Left hindlimb (tissue), 1 donor: Measurements from ENCODE around the gene CSNK1D.

Experiments
- DNase-seq: peaks from one replicate; pipeline ENCODE4 v3.0.0-alpha.2; 2018

CSNK1D gene

DNA sequence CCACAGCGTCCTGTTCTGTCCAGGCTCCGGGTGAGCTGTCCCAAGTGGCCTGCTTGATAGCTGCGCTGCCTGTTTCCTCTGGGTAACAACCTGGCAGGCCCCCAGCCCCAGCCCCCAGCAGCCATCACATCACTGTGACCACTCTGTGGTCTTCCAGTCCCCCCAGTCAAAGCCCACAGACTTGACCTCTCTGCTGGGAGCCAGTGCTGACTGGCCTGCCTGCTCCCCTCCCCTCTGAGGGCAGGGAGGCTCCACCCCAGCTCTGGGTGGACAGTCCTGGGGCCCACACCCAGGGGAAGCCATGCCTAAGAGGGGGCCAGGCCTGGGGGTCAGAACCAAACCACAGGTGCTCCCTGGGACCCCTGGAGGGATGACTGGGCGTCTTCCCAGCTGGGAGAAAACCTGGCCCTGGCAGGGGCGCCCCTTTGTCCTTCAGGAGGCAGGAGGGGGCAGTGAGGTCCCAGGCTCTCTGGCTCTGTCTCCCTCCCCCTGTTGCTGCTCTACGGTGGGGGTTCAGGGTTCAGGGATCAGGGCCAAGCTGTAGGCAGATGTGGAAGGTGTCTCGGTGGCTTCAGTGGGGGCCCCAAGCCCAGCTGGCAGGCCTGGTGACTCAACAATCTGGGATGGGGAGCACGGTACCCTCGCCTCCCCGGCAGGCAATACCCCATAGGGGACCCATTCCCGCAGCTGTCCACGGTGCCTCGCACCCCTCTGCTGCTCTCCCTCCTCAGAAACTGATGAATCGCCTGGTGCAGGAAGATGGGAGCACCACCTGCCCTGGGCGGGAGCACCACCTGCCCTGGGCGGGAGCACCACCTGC lies 46.5 kb downstream of the CSNK1D start:
- no peak for DNase-seq

DNA sequence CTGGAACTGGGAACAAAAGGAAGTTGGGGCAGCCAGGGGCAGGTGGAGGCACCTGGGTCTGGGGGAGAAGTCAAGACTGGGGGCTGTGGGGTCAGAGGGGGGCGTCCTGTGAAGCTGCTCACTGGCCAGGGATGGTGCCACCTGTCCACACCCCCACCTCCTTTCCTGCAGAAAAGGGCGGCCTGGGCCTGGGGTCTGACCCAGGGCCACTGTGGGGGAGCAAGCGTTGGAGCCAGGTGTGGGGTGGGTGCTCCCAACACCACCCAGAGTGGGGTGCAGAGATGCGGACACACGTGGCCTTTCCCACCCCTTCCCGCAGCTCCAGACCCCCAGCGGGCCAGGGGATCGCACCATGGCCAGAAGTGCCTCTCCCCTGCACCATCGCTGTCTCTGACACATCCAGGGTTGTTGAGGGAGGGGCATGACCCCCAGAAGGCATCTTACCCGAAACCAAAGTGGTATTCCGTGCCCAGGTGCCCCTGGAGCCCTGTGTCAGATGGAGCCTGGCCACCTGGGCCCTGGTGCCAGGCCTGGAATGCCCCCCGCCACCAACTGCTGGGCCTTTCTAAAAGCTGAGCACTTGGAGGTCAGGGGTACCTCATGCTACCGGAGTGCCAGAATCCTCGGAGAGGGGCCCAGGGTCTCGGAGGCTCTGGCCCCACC lies 47.2 kb downstream of the CSNK1D start:
- no peak for DNase-seq

DNA sequence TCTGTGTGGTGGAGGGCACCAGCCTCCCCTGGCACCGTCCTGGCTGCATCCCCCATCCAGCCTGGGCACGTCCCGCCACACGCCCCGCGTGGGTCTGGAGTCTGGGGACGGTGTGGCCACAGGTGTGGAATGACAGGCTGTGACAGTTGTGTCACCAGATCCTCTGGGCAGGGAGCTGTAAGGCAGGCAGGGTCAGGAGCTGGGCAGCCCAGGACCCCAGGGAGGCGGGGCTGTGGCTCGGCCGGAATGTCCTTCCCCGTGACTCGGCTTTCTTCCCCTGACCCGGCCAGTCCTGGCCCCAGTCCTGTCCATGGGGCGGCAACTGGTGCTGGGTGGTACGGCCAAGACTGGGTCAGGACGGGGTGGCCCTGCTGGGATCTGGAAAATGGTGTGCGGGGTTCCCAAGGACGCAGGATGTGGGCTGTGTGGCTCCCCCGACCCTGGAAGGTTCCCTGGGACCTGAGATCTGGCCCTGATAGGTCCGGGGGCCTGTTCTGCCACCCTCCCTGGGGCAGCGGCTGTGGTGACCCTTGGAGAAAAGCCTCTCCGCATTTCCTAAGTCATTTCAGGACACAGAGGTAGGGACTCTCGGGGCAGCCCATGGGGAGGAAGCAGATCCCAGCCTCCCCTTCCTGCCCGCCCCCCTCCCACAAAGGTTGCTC lies 48.0 kb downstream of the CSNK1D start:
- no peak for DNase-seq

DNA sequence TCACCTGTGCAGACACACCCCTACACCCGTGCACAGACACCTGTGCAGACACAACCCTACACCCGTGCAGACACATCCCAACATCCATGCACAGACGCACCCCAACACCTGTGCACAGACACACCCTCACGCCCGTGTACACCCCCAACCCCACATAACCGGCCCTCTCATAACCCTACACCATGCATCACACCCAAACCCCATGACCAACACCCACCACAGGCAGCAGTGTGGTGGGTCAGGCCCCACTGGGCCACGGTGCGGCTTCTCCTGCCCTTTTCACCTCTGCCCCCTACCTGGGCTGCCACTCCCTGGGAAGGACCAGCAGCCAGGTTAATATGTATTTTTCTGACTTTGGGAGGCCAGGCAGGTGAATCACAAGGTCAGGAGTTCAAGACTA lies 48.8 kb downstream of the CSNK1D start:
- DNase-seq: no peak

DNA sequence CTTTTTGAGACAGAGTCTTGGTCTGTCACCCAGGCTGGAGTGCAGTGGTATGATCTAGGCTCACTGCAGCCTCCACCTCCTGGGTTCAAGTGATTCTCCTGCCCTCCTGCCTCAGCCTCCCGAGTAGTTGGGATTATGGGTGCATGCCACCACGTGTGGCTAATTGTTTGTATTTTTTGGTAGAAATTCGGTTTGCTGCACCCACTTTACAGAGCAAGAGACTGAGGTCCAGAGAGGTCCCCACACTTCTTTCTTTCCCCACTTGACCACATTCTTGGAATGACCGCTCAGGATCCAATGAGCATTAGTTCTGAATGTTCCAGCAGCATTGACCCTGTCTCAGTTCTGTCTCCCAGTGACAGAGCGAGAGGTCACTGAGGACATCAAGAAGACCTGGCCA lies 50.0 kb downstream of the CSNK1D start:
- DNase-seq: no peak

DNA sequence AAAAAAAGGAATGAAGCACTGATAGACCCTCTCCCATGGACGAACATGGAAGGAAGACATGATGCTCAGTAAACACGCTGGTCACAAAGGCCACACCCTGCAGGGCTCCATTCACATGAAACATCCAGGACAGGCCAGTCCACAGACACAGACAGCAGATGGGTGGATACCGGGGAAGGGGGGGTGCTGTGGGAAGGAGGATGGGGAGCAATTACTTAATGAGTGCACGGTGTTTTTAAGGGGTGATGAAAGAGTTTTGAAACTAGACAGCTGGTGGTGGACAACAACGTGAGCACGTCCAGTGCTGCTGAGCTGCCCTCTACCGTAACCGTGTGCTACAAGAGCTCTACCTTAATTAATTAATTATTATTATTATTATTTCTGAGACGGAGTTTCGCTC lies 50.7 kb downstream of the CSNK1D start:
- no peak for DNase-seq

DNA sequence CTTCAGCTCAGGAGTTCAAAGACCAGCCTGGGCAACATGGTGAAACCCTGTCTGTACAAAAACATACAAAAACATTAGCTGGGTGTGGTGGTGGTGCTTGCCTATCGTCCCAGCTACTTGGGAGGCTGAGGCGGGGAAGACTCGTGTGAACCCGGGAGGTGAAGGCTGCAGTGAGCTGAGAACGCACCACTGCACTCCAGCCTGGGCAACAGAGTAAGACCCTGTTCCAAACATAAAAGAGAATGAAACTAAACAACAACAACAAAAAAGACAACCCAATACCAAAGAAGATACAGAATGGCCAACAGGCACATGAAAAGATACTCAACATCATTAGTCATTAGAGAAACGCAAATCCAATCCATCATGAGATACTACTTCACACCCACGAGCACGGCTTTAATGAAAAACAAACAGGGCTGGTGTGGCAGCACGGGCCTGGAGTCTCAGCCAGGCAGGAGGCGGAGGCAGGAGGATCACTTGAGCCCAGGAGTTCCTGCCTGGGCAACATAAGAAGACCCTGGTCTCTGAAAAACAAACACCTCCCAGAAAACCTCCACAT lies 52.1 kb downstream of the CSNK1D start:
- no peak for DNase-seq

DNA sequence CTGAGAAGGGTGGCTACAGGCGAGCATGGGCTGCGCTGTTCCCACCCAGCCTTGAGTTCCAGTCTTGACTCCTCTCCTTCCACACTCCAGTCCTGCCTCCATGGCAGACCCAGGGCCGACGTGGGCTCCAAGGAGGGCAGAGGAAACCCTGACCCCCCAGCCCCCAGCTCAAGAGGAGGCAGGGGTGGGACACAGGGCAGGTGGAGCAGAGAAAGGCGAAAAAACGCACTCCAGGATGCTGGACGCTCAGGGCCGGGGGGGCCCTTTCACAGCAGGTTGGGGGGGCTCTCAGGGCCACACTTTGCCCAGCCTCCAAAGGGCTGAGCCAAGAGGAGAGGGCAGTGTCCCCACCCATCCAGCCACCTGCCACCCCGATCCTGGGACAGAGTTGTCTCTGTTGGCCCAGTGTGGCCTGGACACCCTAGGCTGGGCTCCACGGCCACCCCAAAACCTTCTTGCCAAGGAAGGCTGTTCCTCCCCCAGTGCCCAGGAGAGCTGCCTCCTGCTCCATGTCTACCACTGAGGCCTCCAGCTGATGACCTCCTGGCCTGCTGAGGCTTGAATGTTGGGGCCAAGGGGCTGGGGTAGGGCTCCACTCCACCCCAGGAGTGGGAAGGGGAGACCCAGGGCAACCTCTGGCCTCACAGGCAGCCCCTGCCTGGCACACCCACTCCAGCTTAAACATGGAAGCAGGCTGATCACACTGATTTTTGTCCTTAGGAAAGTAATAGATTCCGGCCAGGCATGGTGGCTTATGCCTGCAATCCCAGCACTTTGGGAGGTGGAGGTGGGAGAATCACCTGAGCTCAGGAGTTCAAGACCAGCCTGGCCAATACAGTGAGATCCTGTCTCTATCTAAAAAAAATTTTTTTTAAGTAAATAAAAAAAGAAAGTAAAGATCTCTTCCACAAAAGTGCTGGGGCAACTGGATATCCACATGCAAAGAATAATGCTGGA lies 53.5 kb downstream of the CSNK1D start:
- no peak for DNase-seq

DNA sequence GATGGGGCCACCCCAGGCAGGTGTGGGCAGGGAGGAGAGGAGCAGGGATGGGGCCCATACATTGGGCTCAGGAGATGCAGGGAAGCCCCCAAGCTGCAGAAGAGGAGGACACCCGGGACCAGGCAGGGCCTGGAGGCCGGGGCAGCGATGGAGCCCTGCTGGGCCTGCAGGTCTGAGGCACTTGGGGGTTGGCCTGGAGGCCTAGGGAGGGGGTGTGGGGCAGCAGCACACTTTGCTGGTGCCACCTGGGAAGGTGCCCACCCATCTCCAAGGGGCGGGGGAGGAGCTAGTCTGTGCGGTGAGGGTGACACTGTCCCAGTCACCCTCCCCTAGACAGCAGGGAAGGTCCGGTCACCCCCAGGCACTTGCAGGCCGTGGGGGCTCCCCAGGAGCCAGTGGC lies 54.4 kb downstream of the CSNK1D start:
- no peak for DNase-seq

DNA sequence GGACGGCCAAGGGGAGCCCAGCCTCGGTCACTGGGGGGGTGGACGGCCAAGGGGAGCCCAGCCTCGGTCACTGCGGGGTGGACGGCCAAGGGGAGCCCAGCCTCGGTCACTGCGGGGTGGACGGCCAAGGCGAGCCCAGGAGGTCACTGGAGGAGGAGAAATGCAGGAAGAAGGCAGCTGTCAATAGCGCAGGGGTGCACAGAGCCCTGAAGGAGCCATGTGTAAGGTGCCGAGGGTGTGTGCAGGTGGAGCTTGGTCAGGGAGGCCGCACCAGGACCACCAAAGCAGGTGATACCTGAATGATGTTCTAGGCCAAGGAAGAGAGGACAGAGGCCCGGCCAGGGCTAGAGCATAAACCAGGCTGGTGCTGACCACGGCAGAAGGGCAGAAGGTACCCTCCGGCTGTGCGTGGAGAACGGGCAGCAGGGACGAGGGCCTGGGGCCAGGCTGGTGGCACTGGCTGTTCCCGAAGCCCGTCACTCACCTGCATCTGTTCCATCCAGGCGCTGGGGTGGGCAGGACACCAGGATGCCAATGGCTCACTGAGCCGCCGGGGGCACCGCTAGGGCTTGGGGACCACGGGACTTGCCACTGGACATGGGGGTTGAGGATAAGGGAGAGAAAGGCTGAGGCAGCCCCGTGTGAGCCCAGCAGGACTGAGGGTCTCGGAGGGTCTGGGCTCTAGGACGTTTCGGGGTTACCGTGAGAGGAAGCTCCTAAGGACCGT lies 55.0 kb downstream of the CSNK1D start:
- no peak for DNase-seq

DNA sequence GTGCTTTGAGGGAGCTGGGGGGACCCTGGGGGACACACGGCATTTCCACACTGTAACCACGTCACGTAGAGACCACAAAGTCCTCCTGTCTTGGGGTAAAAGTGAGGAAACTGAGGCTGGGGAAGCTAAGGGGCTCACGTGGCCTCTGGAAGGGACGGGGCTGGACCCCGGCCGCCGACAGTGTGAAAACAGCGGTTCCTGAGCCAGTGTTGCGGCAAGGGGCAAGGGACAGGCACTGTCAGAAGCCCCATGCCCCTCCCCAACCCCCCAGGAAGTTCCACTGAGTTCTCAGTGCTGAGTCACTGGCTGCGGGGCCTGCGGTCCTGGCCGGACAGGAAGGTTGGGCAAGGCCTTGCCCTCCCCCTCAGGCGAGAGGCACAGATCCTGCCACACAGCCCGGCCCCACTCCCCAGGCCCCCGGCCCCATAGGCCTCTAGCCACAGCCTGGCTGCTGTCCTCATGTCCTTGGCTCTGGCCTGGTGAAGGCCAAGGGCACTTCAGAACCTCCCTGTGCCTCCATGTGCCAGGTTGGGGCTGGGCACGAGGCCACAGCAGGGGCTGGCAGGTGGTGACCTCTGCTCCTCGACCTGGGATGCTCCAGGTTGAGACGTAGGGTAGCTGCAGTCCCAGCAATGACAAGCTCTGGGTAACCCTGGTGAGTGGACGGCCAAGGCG lies 55.8 kb downstream of the CSNK1D start:
- no peak for DNase-seq

DNA sequence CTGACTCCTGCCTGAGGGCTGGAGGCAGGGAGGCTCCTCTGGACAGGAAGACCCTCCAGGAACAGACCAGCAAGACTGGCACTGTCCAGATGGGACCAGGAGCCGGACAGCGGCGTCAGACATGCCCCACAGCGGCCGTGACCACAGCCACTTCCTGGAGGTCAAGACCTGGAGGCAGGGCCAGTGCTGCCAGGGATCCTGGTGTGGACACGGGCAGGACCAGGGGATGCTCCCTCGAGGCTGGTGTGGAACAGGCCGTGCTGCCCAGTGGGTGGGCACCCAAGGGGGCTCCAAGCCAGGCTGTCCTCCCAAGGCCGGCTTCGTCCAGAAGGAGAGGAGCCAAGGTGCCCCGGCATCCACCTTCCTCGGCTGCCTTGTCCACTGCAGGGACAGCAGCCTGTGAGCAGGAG lies 56.4 kb downstream of the CSNK1D start:
- DNase-seq: no peak

DNA sequence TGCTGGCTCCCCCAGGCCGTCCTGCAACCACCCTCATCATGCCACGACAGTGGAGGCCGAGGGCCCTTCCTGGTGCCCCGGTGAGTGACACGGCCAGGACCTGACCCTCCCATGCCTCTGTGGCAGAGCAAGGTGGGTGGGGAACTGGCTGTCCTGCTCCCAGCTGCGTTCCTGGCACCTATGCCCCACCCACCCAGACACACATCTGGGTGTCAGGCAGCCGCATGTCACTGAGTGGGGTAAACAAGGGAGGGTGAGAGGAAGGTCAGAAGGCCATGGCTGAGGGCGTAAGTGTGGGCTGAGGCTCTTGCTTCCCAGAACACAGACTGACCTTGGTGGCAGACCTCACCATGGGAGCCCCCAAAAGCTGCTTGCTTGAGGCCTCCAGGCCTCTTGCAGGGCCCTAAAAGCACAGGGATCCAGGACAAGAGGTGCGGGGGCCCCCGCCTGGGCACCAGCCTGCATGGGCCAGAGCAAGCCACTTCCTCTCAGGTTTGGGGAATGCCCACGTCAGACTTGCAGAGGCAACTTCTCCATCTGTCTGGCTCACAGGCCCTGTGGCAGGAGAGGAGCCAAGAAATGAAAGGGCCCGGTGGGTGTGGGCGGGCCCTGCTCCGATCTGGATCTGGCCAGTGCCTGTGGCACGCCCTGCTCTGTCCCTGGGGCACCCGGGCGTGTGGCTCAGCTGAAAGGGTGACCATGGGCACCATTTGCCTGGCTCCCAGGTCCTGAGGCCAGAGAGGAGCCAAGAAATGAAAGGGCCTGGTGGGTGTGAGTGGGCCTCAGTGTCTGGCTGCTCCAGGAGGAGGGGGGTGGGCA lies 57.0 kb downstream of the CSNK1D start:
- DNase-seq: no peak

DNA sequence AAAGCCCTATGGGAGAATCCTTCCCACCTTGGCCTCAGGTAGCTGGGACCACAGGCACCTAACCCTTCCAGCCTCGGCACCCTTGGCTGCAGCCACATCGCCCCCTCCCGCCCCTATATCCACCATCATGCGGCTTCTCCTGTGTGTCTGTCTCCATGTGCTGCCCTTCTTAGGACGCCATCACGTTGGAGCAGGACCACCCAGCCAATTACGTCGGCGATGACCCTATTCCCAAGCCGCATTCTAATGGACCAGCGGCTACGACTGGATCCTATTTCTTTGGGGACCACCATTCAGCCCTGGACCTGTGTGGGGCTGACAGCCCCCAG lies 57.6 kb downstream of the CSNK1D start:
- DNase-seq: no peak

DNA sequence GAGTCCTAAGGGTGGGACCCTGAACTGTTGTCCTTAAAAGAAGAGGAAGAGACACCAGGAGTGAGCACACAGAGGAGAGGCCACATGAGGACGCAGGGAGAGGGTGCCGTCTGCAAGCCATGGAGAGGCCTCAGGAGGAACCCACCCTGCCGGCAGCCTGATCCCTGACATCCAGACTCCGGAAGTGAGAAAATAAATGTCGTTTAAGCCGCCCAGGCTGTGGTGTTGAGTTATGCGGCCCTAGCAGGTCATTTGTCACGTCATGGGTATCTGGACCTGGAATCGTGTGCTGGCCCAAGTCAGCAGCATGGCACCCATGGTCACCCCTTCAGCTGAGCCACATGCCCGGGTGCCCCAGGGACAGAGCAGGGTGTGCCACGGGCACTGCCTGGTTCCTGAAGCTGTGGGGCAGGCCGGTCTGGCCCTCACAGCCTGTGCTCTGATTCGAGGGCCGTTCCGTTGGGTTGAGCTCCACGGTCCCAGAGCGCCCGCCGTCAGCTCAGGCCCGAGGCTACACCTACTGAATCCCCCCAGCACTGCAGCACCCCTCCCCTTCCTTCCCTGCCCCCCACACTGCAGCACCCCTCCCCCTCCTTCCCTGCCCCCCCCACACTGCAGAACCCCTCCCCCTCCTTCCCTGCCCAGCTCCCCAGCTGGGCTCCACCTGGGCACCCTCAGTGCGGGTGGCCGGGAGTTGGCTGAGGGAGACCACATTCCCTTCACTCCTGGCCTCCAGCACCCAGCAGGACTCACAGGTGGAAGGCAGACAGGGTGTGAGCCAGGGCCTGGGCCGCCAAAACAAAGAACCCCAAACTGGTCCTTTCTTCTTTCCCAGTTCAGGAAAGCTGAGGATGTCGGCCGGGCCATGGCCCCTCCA lies 58.2 kb downstream of the CSNK1D start:
- no peak for DNase-seq

DNA sequence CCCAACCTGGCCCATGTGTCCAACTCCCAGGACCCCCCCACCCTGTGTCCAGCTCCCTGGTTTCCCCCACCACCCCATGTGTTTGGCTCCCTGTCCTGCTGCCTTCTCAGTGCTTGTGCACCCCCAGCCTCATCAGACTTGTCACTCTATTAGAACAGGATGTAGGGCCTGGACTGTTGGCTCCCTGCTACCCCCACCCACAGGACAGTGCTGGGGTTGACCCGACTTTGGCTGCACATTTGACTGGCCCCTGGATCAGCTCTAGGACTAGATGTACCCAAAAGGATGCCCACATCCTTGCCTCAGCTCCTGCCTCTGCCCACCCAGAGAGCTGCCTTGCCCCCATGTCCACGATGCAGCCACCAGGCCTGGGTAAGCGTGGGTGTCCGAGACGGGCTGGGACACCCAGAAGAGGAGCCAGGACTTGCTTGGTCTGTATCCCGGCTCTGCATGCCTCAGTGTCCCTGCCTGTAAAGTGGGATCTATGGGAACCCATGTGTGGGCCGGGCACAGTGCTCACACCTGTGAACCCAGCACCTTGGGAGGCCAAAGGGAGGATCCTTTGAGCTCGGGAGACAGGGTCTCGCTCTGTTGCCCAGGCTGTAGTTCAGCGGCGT lies 59.4 kb downstream of the CSNK1D start:
- no peak for DNase-seq

DNA sequence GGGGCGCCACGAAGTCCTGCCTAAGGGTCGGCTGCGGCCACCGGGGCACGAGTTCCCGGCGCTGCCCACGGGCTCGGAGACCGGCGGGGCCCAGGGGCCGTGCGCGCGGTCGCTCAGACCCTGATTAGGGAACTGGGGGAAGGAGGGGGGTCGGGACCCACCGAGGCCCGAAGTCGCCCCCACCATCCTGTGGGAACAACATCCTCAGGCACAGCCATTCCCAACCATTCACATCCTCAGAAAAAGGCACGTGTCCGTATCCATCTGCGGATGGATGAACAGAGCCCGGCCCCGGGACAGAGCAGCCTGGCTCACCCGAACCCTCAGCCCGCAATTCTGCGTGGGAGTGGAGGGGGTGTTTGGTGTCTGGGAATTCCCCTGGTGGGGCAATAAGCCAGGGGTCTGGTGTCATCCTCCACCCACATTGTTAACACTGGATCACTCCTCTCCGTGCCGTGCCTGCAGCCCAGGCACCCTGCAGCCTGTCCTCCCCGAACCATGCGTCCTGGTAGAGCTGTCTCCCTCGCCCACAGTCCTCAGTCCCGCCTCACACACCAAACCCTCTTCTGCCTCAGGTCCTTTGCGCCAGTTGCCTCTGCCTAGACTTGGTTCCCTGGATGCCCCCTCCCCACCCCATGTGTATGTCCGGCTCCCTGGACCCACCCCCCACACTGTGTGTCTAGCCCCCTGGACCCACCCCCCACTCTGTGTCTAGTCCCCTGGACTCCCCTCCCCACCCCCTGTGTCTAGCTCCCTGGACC lies 60.1 kb downstream of the CSNK1D start:
- DNase-seq: no peak
